ENCODE measurements around the gene MORC2. TPM values are rescaled to one million over a fixed set of nuclear protein-coding genes. Genes with fewer than 3 reads are reported as not detected.

MORC2 gene
- total RNA-seq, 1 experiment from 2014 or later = 25.4 TPM

DNA sequence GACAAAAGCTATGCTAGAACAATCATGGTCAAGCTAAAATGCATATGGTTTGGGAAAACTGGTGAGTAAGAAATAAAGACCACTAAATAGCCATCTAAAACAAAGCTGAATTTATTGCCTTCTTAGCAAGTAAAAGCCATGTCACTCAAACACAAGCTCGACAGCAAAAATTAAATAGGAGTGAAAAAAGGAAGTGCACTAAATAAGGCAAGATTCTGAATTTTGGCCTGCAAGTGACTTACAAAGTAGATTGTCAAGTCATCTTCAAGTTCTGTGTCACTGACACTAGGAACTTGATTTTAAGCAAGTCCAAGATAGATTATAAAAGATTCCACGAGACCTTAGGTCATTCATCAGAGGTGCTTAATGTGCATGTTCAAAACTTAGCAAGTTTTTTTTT lies 27.9 kb upstream of the MORC2 start:
- Histone ChIP-seq H3K27ac (ENCODE audit: low read depth, low read length) (no peak overlapping the region), H3K79me2 (ENCODE audit: insufficient read depth, low read length) (no peaks in the 10 kb centered on the region), H3K9me2 (ENCODE audit: insufficient read depth) (no peaks in the 10 kb centered on the region), H3K9ac (ENCODE audit: low read length) (no peak overlapping the region), H3K4me1 (ENCODE audit: control insufficient read depth in 1 of 2, insufficient read depth in 2 of 2, low read length in 2 of 2) (no peaks in the 10 kb centered on the region), H3K36me3 (ENCODE audit: control insufficient read depth in 1 of 2, insufficient read depth in 2 of 2, low read length in 2 of 2) (no peaks in the 10 kb centered on the region), H3K9me3 (ENCODE audit: control insufficient read depth in 1 of 2, insufficient read depth in 1 of 2, low read depth in 1 of 2, low read length in 2 of 2) (peaks cover 0 to 4% of the 10 kb centered on the region in 2 experiments; a peak in 1 of 4 replicates), H2AFZ (ENCODE audit: low read depth, low read length, poor library complexity, severe bottlenecking) (no peak overlapping the region), H3K4me3 (replicated peaks in 1 of 2; ENCODE audit: low read depth in 1 of 2, low read length in 2 of 2) (no peak overlapping the region), H3K4me2 (ENCODE audit: low read length) (no peak overlapping the region), H3K27me3 (ENCODE audit: insufficient read depth, low read length) (no peaks in the 10 kb centered on the region), H4K20me1 (ENCODE audit: insufficient read depth) (no peaks in the 10 kb centered on the region)
- intact Hi-C loops (cut with micrococcal nuclease) = no loop called here
- CTCF ChIA-PET = interaction anchor here (0.7 kb wide), 1 partner anchor 18 kb away, joined by 3 read pairs; no protein-coding TSS in a partner anchor
- BruUV-seq (replicated peaks) = no TSS peak
- TF ChIP-seq CBX3 (IDR thresholded peaks at IDR 0.05; ENCODE audit: low read depth) (no peak), ZNF274 (IDR thresholded peaks at IDR 0.05; ENCODE audit: low read depth, low read length) (no peak), EZH2phosphoT487 (IDR thresholded peaks at IDR 0.05; ENCODE audit: borderline replicate concordance) (no peak), SIN3A (IDR thresholded peaks at IDR 0.05; ENCODE audit: low read depth) (no peak), CEBPB (IDR thresholded peaks at IDR 0.05; ENCODE audit: low read depth) (no peak), SRF (IDR thresholded peaks at IDR 0.05; ENCODE audit: low read depth) (no peak), ELF1 (IDR thresholded peaks at IDR 0.05; ENCODE audit: borderline replicate concordance, low read depth) (no peak), JUND (IDR thresholded peaks at IDR 0.05) (no peak), TCF7L2 (IDR thresholded peaks at IDR 0.05; ENCODE audit: borderline replicate concordance, extremely low read depth, insufficient read depth, insufficient read length) (no peak), RAD21 (IDR thresholded peaks at IDR 0.05; ENCODE audit: low read depth) (no peak), FOSL1 (IDR thresholded peaks at IDR 0.05; ENCODE audit: low read depth) (no peak), EZH2 (IDR thresholded peaks at IDR 0.05) (no peak), YY1 (IDR thresholded peaks at IDR 0.05; ENCODE audit: extremely low read depth, insufficient replicate concordance, low read depth, low read length) (no peak), ZFX (IDR thresholded peaks at IDR 0.05) (no peak), POLR2AphosphoS5 (IDR thresholded peaks at IDR 0.05; ENCODE audit: low read depth, low read length) (no peak)
- TF ChIP-seq, protein P1, sequence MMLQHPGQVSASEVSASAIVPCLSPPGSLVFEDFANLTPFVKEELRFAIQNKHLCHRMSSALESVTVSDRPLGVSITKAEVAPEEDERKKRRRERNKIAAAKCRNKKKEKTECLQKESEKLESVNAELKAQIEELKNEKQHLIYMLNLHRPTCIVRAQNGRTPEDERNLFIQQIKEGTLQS (IDR thresholded peaks at IDR 0.05) = no peak
- TF ChIP-seq, protein P2, sequence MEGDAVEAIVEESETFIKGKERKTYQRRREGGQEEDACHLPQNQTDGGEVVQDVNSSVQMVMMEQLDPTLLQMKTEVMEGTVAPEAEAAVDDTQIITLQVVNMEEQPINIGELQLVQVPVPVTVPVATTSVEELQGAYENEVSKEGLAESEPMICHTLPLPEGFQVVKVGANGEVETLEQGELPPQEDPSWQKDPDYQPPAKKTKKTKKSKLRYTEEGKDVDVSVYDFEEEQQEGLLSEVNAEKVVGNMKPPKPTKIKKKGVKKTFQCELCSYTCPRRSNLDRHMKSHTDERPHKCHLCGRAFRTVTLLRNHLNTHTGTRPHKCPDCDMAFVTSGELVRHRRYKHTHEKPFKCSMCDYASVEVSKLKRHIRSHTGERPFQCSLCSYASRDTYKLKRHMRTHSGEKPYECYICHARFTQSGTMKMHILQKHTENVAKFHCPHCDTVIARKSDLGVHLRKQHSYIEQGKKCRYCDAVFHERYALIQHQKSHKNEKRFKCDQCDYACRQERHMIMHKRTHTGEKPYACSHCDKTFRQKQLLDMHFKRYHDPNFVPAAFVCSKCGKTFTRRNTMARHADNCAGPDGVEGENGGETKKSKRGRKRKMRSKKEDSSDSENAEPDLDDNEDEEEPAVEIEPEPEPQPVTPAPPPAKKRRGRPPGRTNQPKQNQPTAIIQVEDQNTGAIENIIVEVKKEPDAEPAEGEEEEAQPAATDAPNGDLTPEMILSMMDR (IDR thresholded peaks at IDR 0.05 in 2 of 3, conservative IDR thresholded peaks at IDR 0.05 in 1 of 3; ENCODE audit: borderline replicate concordance in 1 of 3, insufficient read depth in 1 of 3, low read depth in 2 of 3, low read length in 2 of 3) = no peak
- TF ChIP-seq, protein P3, sequence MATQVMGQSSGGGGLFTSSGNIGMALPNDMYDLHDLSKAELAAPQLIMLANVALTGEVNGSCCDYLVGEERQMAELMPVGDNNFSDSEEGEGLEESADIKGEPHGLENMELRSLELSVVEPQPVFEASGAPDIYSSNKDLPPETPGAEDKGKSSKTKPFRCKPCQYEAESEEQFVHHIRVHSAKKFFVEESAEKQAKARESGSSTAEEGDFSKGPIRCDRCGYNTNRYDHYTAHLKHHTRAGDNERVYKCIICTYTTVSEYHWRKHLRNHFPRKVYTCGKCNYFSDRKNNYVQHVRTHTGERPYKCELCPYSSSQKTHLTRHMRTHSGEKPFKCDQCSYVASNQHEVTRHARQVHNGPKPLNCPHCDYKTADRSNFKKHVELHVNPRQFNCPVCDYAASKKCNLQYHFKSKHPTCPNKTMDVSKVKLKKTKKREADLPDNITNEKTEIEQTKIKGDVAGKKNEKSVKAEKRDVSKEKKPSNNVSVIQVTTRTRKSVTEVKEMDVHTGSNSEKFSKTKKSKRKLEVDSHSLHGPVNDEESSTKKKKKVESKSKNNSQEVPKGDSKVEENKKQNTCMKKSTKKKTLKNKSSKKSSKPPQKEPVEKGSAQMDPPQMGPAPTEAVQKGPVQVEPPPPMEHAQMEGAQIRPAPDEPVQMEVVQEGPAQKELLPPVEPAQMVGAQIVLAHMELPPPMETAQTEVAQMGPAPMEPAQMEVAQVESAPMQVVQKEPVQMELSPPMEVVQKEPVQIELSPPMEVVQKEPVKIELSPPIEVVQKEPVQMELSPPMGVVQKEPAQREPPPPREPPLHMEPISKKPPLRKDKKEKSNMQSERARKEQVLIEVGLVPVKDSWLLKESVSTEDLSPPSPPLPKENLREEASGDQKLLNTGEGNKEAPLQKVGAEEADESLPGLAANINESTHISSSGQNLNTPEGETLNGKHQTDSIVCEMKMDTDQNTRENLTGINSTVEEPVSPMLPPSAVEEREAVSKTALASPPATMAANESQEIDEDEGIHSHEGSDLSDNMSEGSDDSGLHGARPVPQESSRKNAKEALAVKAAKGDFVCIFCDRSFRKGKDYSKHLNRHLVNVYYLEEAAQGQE (IDR thresholded peaks at IDR 0.05; ENCODE audit: low read depth) = no peak
- DNase-seq (ENCODE audit: low read depth, low spot score) = no peak
- ATAC-seq = no peak
- POLR2A ChIA-PET = no interaction called here
- RAD21 ChIA-PET (ENCODE audit: low non-redundant PET in 1 of 2, low total read pairs in 2 of 2, uncharacterized antibody in 2 of 2, unreplicated experiment in 2 of 2) = no interaction called here
